H1 (cell line): ENCODE measurements around the gene TMEM92. TPM values are rescaled to one million over a fixed set of nuclear protein-coding genes. Genes with fewer than 3 reads are reported as not detected.

Experiments
- CTCF ChIA-PET: fragments of 300-600 bp; sonication (Branson Sonifier 250); formaldehyde crosslinking; loops from one replicate; lab custom pipeline; 2021; ENCODE audit not compliant: partially characterized antibody; lab: Charles Lee
- POLR2A ChIA-PET: fragments of 300-600 bp; sonication (Branson Sonifier 250); formaldehyde crosslinking; loops from one replicate; lab custom pipeline; 2021; ENCODE audit warnings: inconsistent platforms; ENCODE audit not compliant: partially characterized antibody; lab: Charles Lee
- DNase-seq, 2 experiments: peaks; one replicate each; pipeline versions ENCODE4 v3.0.0 to v3.0.0-alpha.2; 2010 to 2022; ENCODE audit warnings: low spot score in 2 of 2, low read depth in 1 of 2, mixed read lengths in 1 of 2
- FAIRE-seq: peaks from 2 replicates; lab custom pipeline; 2011; peaks lifted over from hg19 to GRCh38; lab: Jason Lieb, UNC
- H2AFZ ChIP-seq: 2 replicates; pipeline ENCODE4 v1.8.1; 2012; ENCODE audit warnings: low read length, inconsistent platforms
- H2AK5ac ChIP-seq: 2 replicates; pipeline ENCODE4 v1.6.1; 2013; ENCODE audit warnings: low read depth, low read length
- H2BK120ac ChIP-seq: replicated peaks from 2 replicates; pipeline ENCODE3; 2013; ENCODE audit warnings: low read depth, low read length, inconsistent platforms
- H2BK12ac ChIP-seq: 2 replicates; pipeline ENCODE4 v1.6.1; 2013; ENCODE audit warnings: low read depth, low read length
- H2BK15ac ChIP-seq: 2 replicates; pipeline ENCODE4 v1.6.1; 2013; ENCODE audit warnings: low read length
- H2BK20ac ChIP-seq: 2 replicates; pipeline ENCODE4 v1.6.1; 2013; ENCODE audit warnings: low read length
- H2BK5ac ChIP-seq: 2 replicates; pipeline ENCODE4 v1.6.1; 2013; ENCODE audit warnings: low read depth, low read length
- H3K14ac ChIP-seq: 2 replicates; pipeline ENCODE4 v1.6.1; 2013; ENCODE audit warnings: inconsistent platforms; ENCODE audit not compliant: insufficient read length
- H3K18ac ChIP-seq: 2 replicates; pipeline ENCODE4 v1.6.1; 2013; ENCODE audit warnings: low read length; ENCODE audit errors: extremely low read depth
- H3K23ac ChIP-seq: 2 replicates; pipeline ENCODE4 v1.6.1; 2013; ENCODE audit warnings: inconsistent platforms; ENCODE audit not compliant: insufficient read length
- H3K23me2 ChIP-seq: 2 replicates; pipeline ENCODE4 v1.6.1; 2013; ENCODE audit warnings: low read depth, low read length
- H3K27ac ChIP-seq: 2 replicates; pipeline ENCODE4 v1.6.1; 2011; ENCODE audit warnings: low read depth, low read length, inconsistent platforms
- H3K27me3 ChIP-seq, 4 experiments: replicated peaks in 1 of 4; 1 replicate in 1 of 4; 2 replicates in 3 of 4; pipeline versions ENCODE4 v1.6.1 to v1.8.1; 2011 to 2013; ENCODE audit warnings: low read length in 3 of 4, mild to moderate bottlenecking in 3 of 4, inconsistent platforms in 2 of 4, mixed read lengths in 2 of 4, moderate library complexity in 1 of 4; ENCODE audit not compliant: control insufficient read depth in 3 of 4, insufficient read depth in 3 of 4; ENCODE audit errors: extremely low read depth in 1 of 4
- H3K36me3 ChIP-seq, 4 experiments: 2 replicates each; pipeline versions ENCODE4 v1.6.1 to v1.8.1; 2011 to 2013; ENCODE audit warnings: mild to moderate bottlenecking in 4 of 4, low read length in 3 of 4, moderate library complexity in 2 of 4, control low read depth in 1 of 4, inconsistent platforms in 1 of 4; ENCODE audit not compliant: insufficient read depth in 4 of 4, control insufficient read depth in 2 of 4
- H3K4ac ChIP-seq: replicated peaks from 2 replicates; pipeline ENCODE3; 2013; ENCODE audit warnings: low read length, low read depth, mixed read lengths, inconsistent platforms; ENCODE audit not compliant: insufficient read length
- H3K4me1 ChIP-seq, 4 experiments: replicated peaks in 1 of 4; 1 replicate in 1 of 4; 2 replicates in 3 of 4; pipeline versions ENCODE4 v1.6.1 to v1.8.1; 2011 to 2013; ENCODE audit warnings: low read length in 3 of 4, inconsistent platforms in 2 of 4, mixed read lengths in 1 of 4; ENCODE audit not compliant: insufficient read depth in 4 of 4, control insufficient read depth in 3 of 4
- H3K4me2 ChIP-seq, 2 experiments: 2 replicates each; pipeline versions ENCODE4 v1.6.1 to v1.8.1; 2011 to 2013; ENCODE audit warnings: low read depth in 2 of 2, low read length in 2 of 2, control low read depth in 1 of 2, inconsistent platforms in 1 of 2, mild to moderate bottlenecking in 1 of 2; ENCODE audit not compliant: insufficient read depth in 1 of 2
- H3K4me3 ChIP-seq, 4 experiments: fragments of 200-600, 300-600 bp in 1 of 4; sonication (generic), shearing (Covaris generic), sonication (Bioruptor Twin) in 1 of 4; 2 replicates each; pipeline versions ENCODE4 v1.5.1 to v1.8.1; 2011 to 2016; ENCODE audit warnings: low read length in 4 of 4, low read depth in 3 of 4, control low read depth in 2 of 4, inconsistent platforms in 2 of 4, mild to moderate bottlenecking in 2 of 4, mixed read lengths in 1 of 4, moderate library complexity in 1 of 4; ENCODE audit not compliant: insufficient read depth in 2 of 4; ENCODE audit errors: extremely low read depth in 1 of 4
- H3K56ac ChIP-seq: replicated peaks from 2 replicates; pipeline ENCODE3; 2013; ENCODE audit warnings: low read depth, mild to moderate bottlenecking, mixed read lengths, low read length, inconsistent platforms; ENCODE audit not compliant: insufficient read length
- H3K79me1 ChIP-seq: 2 replicates; pipeline ENCODE4 v1.6.1; 2013; ENCODE audit warnings: low read depth, low read length, control low read depth
- H3K79me2 ChIP-seq, 2 experiments: 2 replicates each; pipeline versions ENCODE4 v1.6.1 to v1.8.1; 2012 to 2013; ENCODE audit warnings: low read length in 2 of 2, mild to moderate bottlenecking in 2 of 2, inconsistent platforms in 1 of 2; ENCODE audit not compliant: insufficient read depth in 2 of 2, control insufficient read depth in 1 of 2
- H3K9ac ChIP-seq, 4 experiments: replicated peaks in 1 of 4; 1 replicate in 1 of 4; 2 replicates in 3 of 4; pipeline versions ENCODE4 v1.6.1 to v1.8.1; 2011 to 2013; ENCODE audit warnings: low read depth in 3 of 4, low read length in 3 of 4, control low read depth in 2 of 4, mild to moderate bottlenecking in 2 of 4, moderate library complexity in 2 of 4, inconsistent platforms in 1 of 4; ENCODE audit errors: extremely low read depth in 1 of 4
- H3K9me3 ChIP-seq, 2 experiments: 2 replicates each; pipeline versions ENCODE4 v1.6.1 to v1.8.1; 2012 to 2013; ENCODE audit warnings: mild to moderate bottlenecking in 2 of 2, moderate library complexity in 2 of 2, control low read depth in 1 of 2, inconsistent platforms in 1 of 2, low read depth in 1 of 2, low read length in 1 of 2, mixed read lengths in 1 of 2; ENCODE audit not compliant: insufficient read depth in 2 of 2
- H4K20me1 ChIP-seq, 2 experiments: replicated peaks in 1 of 2; 2 replicates each; pipeline versions ENCODE3 to v1.8.1; 2011 to 2013; ENCODE audit warnings: inconsistent platforms in 2 of 2, low read length in 2 of 2, mild to moderate bottlenecking in 1 of 2; ENCODE audit not compliant: insufficient read depth in 2 of 2, control insufficient read depth in 1 of 2
- H4K5ac ChIP-seq: 2 replicates; pipeline ENCODE4 v1.6.1; 2013; ENCODE audit warnings: low read length, low read depth, mixed read lengths, inconsistent platforms; ENCODE audit not compliant: insufficient read length
- H4K8ac ChIP-seq: 2 replicates; pipeline ENCODE4 v1.8.0; 2013; ENCODE audit warnings: mild to moderate bottlenecking, moderate library complexity, low read length, inconsistent platforms; ENCODE audit not compliant: insufficient read depth; ENCODE audit errors: extremely low read depth
- H4K91ac ChIP-seq: replicated peaks from 2 replicates; pipeline ENCODE3; 2013; ENCODE audit warnings: low read length, mixed read lengths, inconsistent platforms; ENCODE audit not compliant: insufficient read length
- CHD1 ChIP-seq: IDR thresholded peaks from 2 replicates; pipeline ENCODE4 v1.6.1; 2012; ENCODE audit warnings: low read depth, low read length, improper control_type of control experiment
- CREB1 ChIP-seq: IDR thresholded peaks from 2 replicates; pipeline ENCODE4 v1.6.1; 2012; ENCODE audit warnings: inconsistent platforms
- SIN3A ChIP-seq, 2 experiments: IDR thresholded peaks in 1 of 2; conservative IDR thresholded peaks in 1 of 2; 2 replicates each; pipeline ENCODE4 v1.6.1; 2011 to 2012; ENCODE audit warnings: low read length in 2 of 2, improper control_type of control experiment in 1 of 2, low read depth in 1 of 2, mild to moderate bottlenecking in 1 of 2
- TCF12 ChIP-seq: IDR thresholded peaks from 2 replicates; pipeline ENCODE4 v1.6.1; 2011; ENCODE audit warnings: low read depth, mild to moderate bottlenecking, low read length
- WGBS, 2 experiments: shearing (Covaris generic) in 1 of 2; methylation state at CpG; one replicate each; pipeline versions ENCODE4 v1.1.6 to v1.1.7; 2013 to 2015; ENCODE audit warnings: low lambda C conversion rate in 2 of 2, mixed read lengths in 2 of 2, inconsistent platforms in 1 of 2, low coverage in 1 of 2, missing lambda C conversion rate in 1 of 2; ENCODE audit not compliant: insufficient replicate concordance in 2 of 2, insufficient coverage in 1 of 2, insufficient read length in 1 of 2; ENCODE audit errors: extremely low coverage in 1 of 2, missing lambda C conversion rate in 1 of 2; 5-methylcytosine and 5-hydroxymethylcytosine counted together
- polyA plus RNA-seq, 7 experiments: library from polyadenylated mRNA; depleted of rRNA in 3 of 7; stranded (reverse) in 5 of 7; unstranded in 2 of 7; fragments of >200 nt in 5 of 7; fragments of 200-250 nt in 2 of 7; gene quantifications; 1 replicate in 5 of 7; 2 replicates in 1 of 7; 4 replicates in 1 of 7; pipeline versions ENCODE4 v1.2.1 to v1.2.3, GENCODE V29; 2011 to 2013; ENCODE audit warnings: missing spikeins in 2 of 7, mixed read lengths in 2 of 7
- total RNA-seq: library from RNA; stranded (reverse); fragmentation: NEBNext Ultra II Directional; extraction: Animal tissue kit (Norgen Biotek cat#: 25700); gene quantifications from 2 replicates; pipeline ENCODE4 v1.2.1, GENCODE V29; 2021

TMEM92 gene
- total and polyA plus RNA-seq, 2 of the 8 experiments (the other 6 are each of a cell fraction or from before 2014, with no cell fraction given) = 11.9 to 24.8 TPM

DNA sequence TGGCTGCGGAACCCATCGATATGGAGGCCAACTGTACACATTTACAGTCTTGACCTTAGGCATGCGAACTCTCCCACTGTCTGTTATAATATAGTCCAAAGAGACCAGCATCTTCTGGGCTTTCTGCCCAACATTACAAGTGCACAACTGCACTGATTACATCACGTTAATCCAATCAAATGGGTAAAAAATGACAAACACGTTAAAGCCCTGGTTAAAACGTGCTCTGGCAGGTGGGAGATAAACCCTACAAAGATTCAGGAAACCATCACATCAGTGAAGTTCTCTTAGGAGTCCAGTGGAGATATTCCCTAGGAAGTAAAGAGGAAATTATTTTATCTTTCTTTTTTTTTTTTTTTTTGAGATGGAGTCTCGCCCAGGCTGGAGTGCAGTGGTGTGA lies 48.0 kb downstream of the TMEM92 start:
- Histone ChIP-seq H3K4me1 (peaks cover 0 to 4% (median 0%) of the 10 kb centered on the region in 4 experiments; a peak in 3 of 7 replicates), H3K79me1 (no peaks in the 10 kb centered on the region), H4K91ac (no peak overlapping the region), H3K36me3 (no peaks in the 10 kb centered on the region), H3K4me3 (no peak overlapping the region), H3K9me3 (no peaks in the 10 kb centered on the region), H3K27ac (no peak overlapping the region), H3K27me3 (no peaks in the 10 kb centered on the region; a peak in 1 of 7 replicates), H2AFZ (no peak overlapping the region), H3K14ac (no peak overlapping the region), H3K79me2 (no peaks in the 10 kb centered on the region), H4K8ac (no peak overlapping the region), H2AK5ac (no peak overlapping the region), H3K4me2 (no peak overlapping the region), H2BK15ac (no peak overlapping the region), H2BK120ac (no peak overlapping the region), H3K23me2 (no peaks in the 10 kb centered on the region), H2BK20ac (no peak overlapping the region; the same call in 1 of the 2 replicates), H4K5ac (no peak overlapping the region), H3K18ac (no peak overlapping the region), H3K56ac (no peak overlapping the region), H3K23ac (no peak overlapping the region), H2BK12ac (no peak overlapping the region), H4K20me1 (no peaks in the 10 kb centered on the region), H3K4ac (no peak overlapping the region), H3K9ac (no peak overlapping the region), H2BK5ac (no peak overlapping the region)
- POLR2A ChIA-PET = no interaction called here
- TF ChIP-seq CHD1 (no peak), CREB1 (no peak), SIN3A (conservative IDR thresholded peaks at IDR 0.05 in 1 of 2, IDR thresholded peaks at IDR 0.05 in 1 of 2; ENCODE audit: low read depth in 1 of 2, low read length in 2 of 2) (no peak), TCF12 (no peak)
- 88% methylated on average over 7 of the region's 7 CpGs; no CpG with 5 or more reads in 1 of the 2 experiments for WGBS, 2 experiments
- DNase-seq (no peak), FAIRE-seq (no peak)
- CTCF ChIA-PET = interaction anchor here (0.9 to 1.5 kb wide), 7 partner anchors 10 to 207 kb away, joined by 3 to 5 read pairs (median 3); no protein-coding TSS in a partner anchor
